Measurements from ENCODE around the gene SEMA5B. TPM values are rescaled to one million over a fixed set of nuclear protein-coding genes. Genes with fewer than 3 reads are reported as not detected.

SEMA5B gene
- total RNA-seq: 0.07 and 0.44 TPM in 2 replicates
- polyA plus RNA-seq: not detected in 2 replicates
- not detected in 2 replicates for polyA plus RNA-seq (2011; cell fraction: cytosol; rRNA removed)
- 0.07 TPM in 1 of 2 replicates, not detected in the other for polyA plus RNA-seq (2011; cell fraction: nucleus; rRNA removed)
- polyA plus RNA-seq (2012): not detected in 2 replicates
- polyA minus RNA-seq: not detected in 2 replicates
- polyA minus RNA-seq (2011; cell fraction: cytosol; rRNA and poly(A)+ RNA removed): not detected
- not detected in 2 replicates for polyA minus RNA-seq (2011; cell fraction: nucleus; rRNA and poly(A)+ RNA removed)
- Bru-seq, nascent RNA: percentile 4 among the genes with signal in this experiment
- BruChase-seq, experiment 1, labeled RNA remaining after a 6-hour chase: not detected
- percentile 4 among the genes with signal in this experiment for BruChase-seq, experiment 2, labeled RNA remaining after a 2-hour chase
- long read RNA-seq: 0 reads

DNA sequence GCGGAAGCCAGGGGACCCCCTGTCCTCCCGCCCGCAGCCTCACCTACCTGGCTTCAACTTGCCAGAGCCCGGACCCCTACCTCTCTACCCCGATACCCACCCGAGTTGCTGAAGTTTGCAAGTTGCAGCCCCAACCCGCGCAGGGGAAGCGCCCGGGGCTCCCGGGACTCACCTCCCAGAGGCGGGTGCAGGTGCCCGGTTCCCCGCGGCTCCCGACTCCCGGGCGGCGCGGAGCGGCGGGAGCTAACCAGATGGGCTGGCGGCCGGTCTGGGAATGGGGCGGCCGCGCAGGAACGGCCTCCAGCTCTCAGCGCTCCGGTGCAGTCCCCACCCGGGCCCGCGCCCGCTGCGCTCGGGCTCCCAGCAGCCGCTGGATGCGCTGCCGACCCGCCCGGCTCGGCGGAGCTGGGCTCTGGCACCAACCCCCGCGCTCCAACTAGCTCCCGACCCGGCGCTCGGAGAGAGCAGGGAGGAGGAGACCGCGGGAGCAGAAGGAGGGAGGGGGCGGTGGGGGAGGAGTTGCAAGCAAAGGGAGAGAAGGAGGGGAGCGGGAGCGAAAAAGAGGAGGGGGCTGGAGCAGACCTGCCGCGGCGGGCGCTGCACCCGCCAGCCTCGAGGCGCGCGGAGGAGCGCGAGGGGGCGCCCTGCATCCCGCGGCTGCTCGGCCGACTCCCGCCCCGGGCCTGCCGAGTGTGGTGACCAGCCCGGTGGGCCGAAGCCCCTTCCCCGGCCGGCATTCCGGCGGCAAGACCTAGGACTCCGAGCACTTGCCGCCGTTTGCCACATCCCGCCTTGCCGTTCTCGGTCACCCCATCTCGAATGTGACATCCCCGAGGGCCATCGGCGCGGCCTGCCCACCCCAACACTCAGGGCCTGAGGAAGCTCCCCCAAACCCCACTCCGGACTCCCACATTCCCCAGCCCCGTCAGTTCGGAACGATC, at the start of gene SEMA5B:
Gene SEMA5B (minus strand): TSS at position 472 of the 941 bp plus-strand sequence. CDS start 66,500 bp downstream, outside the sequence.
- CTCF ChIA-PET: interaction anchor here (0.6 to 4.4 kb wide), 35 partner anchors 7 to 1481 kb away, joined by 3 to 31 read pairs (median 4); partner anchors contain the start of genes FAM162A, PDIA5, POLQ and SEC22A
- Histone ChIP-seq H3K79me2 (ENCODE audit: control insufficient read depth, insufficient read depth, low read length) (no peaks in the 10 kb centered on the region), H3K27me3 (ENCODE audit: control insufficient read depth in 2 of 2, insufficient read depth in 2 of 2, low read length in 2 of 2) (peaks cover 73 to 97% of the 10 kb centered on the region in 2 experiments), H3K4me3 (replicated peaks in 1 of 3; ENCODE audit: insufficient read depth in 1 of 3, low read depth in 1 of 3, low read length in 3 of 3) (peak within 1 kb of the TSS; percentile 18 to 20 (median 20)), H3K36me3 (ENCODE audit: control insufficient read depth in 2 of 2, extremely low read depth in 1 of 2, insufficient read depth in 2 of 2, low read length in 2 of 2) (no peaks in the 10 kb centered on the region), H3K4me1 (ENCODE audit: control insufficient read depth, extremely low read depth, insufficient read depth, low read length) (peaks cover 17% of the 10 kb centered on the region), H3K9ac (replicated peaks; ENCODE audit: extremely low read depth, insufficient read depth, low read length) (no peak within 1 kb of the TSS), H4K20me1 (replicated peaks; ENCODE audit: control insufficient read depth, extremely low read depth, insufficient read depth, low read length) (no peaks in the 10 kb centered on the region), H3K9me3 (replicated peaks; ENCODE audit: control insufficient read depth, insufficient read depth, low read length) (no peaks in the 10 kb centered on the region), H3K27ac (ENCODE audit: insufficient read depth, low read depth, low read length) (no peak within 1 kb of the TSS), H2AFZ (ENCODE audit: low read depth, low read length) (peak within 1 kb of the TSS; percentile 82), H3K4me2 (ENCODE audit: insufficient read depth, low read length) (peak within 1 kb of the TSS; percentile 65), H3K9me1 (replicated peaks; ENCODE audit: control insufficient read depth, extremely low read depth, insufficient read depth, low read length) (no peaks in the 10 kb centered on the region)
- BruUV-seq (replicated peaks): no TSS peak
- no peak for FAIRE-seq
- TF ChIP-seq FOS (IDR thresholded peaks at IDR 0.05; ENCODE audit: borderline replicate concordance, insufficient read depth, low read length): no peak
- TF ChIP-seq, protein P1, sequence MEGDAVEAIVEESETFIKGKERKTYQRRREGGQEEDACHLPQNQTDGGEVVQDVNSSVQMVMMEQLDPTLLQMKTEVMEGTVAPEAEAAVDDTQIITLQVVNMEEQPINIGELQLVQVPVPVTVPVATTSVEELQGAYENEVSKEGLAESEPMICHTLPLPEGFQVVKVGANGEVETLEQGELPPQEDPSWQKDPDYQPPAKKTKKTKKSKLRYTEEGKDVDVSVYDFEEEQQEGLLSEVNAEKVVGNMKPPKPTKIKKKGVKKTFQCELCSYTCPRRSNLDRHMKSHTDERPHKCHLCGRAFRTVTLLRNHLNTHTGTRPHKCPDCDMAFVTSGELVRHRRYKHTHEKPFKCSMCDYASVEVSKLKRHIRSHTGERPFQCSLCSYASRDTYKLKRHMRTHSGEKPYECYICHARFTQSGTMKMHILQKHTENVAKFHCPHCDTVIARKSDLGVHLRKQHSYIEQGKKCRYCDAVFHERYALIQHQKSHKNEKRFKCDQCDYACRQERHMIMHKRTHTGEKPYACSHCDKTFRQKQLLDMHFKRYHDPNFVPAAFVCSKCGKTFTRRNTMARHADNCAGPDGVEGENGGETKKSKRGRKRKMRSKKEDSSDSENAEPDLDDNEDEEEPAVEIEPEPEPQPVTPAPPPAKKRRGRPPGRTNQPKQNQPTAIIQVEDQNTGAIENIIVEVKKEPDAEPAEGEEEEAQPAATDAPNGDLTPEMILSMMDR (IDR thresholded peaks at IDR 0.05; ENCODE audit: extremely low read depth in 1 of 2, insufficient read depth in 1 of 2, low read depth in 1 of 2, low read length in 2 of 2): peak; percentile 37 to 47
- TF ChIP-seq EZH2 (IDR thresholded peaks at IDR 0.05; ENCODE audit: borderline replicate concordance, low read depth, low read length, severe bottlenecking): peak; percentile 76
- dilution Hi-C loops (cut with MboI; ENCODE audit: extremely low pct_ligation_motif_present, low sequenced_read_pairs): no loop called here
- peak; percentile 28 for DNase-seq (ENCODE audit: low read depth, low spot score)
- POLR2A ChIA-PET: interaction anchor here (0.6 kb wide), 1 partner anchor 209 kb away, joined by 6 read pairs; no protein-coding TSS in a partner anchor
- intact Hi-C loops (cut with micrococcal nuclease): loop anchor here (1.0 to 5.0 kb wide), 9 partner anchors 55 to 1481 kb away; partner anchors contain the start of gene PARP14

All from endothelial cell of umbilical vein (primary cell).